Fibroblast of lung (primary cell): ENCODE data around the gene MOGAT3.

ENCODE experiments used
- EZH2 ChIP-seq: IDR thresholded peaks from 2 replicates; pipeline ENCODE4 v1.5.1; 2012; ENCODE audit warnings: low read length, control low read depth, mild to moderate bottlenecking; ENCODE audit errors: missing control alignments
- TF ChIP-seq, protein P1 (sequence below), 2 donors: IDR thresholded peaks in 1 of 2; conservative IDR thresholded peaks in 1 of 2; 1 replicate in 1 of 2; 2 replicates in 1 of 2; pipeline ENCODE4 v1.5.1; 2011 to 2012; ENCODE audit warnings: low read length in 2 of 2, control low read depth in 1 of 2, inconsistent platforms in 1 of 2, low read depth in 1 of 2, mild to moderate bottlenecking in 1 of 2

DNA sequence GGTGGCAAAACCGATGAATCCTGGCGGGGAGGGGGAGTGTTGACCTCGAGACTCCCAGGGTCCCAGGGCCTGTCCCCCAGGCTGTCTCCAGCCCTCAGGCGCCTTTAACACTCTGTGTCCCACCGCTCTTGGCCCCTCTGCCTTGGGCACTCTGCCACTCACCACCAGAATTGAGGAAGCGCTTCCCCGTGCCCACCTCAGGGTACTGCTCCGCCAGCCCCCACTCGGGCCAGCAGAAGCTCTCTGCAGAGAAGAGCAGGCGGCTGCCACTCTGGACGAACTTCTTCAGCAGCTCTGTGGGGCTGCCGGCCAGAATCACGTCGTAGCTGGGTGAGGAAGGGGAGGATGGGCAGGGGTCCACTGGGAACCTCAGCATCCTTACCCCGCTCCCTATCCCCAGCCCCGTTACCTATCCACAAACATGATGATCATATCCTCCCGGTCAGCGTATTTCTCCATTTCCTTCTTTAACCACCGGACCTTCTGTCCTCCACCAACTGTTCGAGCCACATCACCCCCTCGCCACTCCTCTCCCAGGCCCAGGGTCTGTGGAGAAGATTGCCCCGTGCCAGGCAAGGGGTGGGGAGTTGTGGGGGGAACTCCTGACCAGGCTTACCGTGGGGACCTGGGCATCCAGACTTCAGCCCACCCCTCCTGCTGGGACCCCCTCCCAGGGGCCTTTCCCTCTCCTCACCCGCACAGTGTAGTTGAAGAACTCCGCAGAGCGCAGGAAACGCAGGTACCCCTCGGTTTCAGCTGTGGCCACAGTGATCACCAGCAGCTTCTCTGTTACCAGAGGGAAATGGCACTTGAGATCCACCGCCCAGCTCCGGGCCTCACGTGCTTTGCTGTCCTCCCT lies 15.4 kb upstream of the MOGAT3 start:
- TF ChIP-seq, protein P1, sequence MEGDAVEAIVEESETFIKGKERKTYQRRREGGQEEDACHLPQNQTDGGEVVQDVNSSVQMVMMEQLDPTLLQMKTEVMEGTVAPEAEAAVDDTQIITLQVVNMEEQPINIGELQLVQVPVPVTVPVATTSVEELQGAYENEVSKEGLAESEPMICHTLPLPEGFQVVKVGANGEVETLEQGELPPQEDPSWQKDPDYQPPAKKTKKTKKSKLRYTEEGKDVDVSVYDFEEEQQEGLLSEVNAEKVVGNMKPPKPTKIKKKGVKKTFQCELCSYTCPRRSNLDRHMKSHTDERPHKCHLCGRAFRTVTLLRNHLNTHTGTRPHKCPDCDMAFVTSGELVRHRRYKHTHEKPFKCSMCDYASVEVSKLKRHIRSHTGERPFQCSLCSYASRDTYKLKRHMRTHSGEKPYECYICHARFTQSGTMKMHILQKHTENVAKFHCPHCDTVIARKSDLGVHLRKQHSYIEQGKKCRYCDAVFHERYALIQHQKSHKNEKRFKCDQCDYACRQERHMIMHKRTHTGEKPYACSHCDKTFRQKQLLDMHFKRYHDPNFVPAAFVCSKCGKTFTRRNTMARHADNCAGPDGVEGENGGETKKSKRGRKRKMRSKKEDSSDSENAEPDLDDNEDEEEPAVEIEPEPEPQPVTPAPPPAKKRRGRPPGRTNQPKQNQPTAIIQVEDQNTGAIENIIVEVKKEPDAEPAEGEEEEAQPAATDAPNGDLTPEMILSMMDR (conservative IDR thresholded peaks at IDR 0.05 in 1 of 2, IDR thresholded peaks at IDR 0.05 in 1 of 2; ENCODE audit: low read depth in 1 of 2, low read length in 2 of 2), result no peak
- no peak for TF ChIP-seq EZH2
